Measurements from ENCODE around the gene EDAR.

The EDAR gene

DNA sequence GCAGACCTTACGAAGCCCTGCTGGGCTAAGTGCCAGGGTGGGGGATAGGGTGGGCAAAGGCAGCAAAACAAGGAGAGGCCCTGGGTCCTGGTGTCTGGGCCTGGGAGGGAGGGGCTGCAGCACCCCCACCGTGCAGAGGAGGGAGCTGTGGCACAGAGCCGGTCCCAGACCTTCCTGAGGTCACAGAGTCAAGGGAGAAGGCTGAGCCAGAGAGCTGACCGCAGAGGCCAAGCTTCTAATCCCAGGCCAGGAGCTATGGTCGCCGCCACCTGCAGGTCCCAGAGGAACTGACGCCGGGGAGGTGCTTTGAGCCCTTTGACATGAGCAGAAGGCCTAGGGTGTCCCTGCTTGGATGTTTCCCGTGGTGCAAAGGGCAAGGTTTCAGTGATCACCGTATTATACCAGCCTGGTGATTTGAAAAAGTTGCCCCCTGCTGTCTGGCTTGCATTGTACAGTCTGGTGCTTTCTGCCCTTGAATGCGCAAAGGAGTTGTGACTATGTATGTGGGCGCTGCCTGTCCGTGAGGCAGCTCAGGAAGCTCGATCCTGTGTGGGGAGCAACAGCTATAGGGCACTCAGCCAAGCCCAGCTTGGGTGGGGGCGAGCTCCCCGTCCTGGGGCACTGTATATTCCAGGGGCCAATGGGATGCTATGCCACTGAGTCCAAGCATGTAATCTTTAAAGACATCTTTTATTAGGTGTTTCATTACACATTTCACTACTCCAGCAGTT is 44.3 kb downstream of the EDAR start:
- H3K27ac Mint-ChIP-seq: no peak overlapping the region
- H3K4me1 Mint-ChIP-seq: no peaks in the 10 kb centered on the region
- no peak for ATAC-seq (replicated peaks)
- DNase-seq: no peak
- H3K36me3 Mint-ChIP-seq: peaks cover 0 to 8% of the 10 kb centered on the region in 2 donors
- peaks cover 20 to 23% of the 10 kb centered on the region in 2 donors for H3K9me3 Mint-ChIP-seq
- no peak overlapping the region for H3K4me3 Mint-ChIP-seq
- H3K27me3 Mint-ChIP-seq: peaks cover 3 to 4% of the 10 kb centered on the region in 2 donors

DNA sequence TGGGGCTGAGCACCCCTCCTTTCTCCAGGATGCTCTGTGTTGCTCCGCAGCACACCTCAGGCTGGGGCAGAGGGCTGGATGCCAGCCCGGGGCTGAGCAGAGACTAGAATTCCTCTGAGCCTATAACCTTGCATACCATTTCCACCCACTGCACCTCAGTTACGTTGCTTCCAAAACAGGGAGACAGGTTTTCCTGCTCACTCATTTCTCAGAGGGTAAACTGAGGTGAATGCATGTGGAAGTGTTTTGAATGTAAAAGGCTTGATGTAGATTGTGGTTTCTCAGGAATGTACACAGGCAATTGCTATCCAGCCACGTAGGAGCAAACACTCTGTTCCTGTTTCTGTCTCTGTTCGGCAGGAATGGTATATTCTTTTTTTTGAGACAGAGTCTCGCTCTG is 45.3 kb downstream of the EDAR start:
- Mint-ChIP-seq H3K27me3 (peaks cover 4 to 11% of the 10 kb centered on the region in 2 donors), H3K9me3 (peaks cover 20 to 23% of the 10 kb centered on the region in 2 donors), H3K36me3 (peaks cover 0 to 8% of the 10 kb centered on the region in 2 donors), H3K4me3 (no peak overlapping the region), H3K4me1 (peaks cover 2 to 7% of the 10 kb centered on the region in 2 donors), H3K27ac (no peak overlapping the region)
- DNase-seq: no peak
- ATAC-seq (replicated peaks): no peak

DNA sequence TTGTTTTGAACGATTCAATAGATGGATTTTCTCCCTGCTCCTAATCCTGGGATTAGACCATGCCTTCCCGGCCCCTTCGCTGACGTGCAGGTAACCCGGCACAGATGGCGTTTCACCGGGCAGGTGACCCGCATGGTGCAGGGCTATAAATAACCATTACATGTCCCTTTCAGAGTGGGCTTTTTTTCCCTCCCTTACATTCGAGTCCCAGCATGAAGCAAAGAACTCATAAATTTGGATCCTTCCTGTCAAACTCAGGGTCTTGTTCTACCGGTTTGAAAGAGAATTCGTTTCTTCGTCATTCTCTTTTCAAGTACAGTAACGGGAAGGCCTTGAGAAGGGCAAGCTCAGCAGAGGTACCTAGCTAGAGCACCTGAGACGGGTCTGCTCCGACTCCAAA is 46.1 kb downstream of the EDAR start:
- Mint-ChIP-seq H3K27me3 (peaks cover 0 to 11% of the 10 kb centered on the region in 2 donors), H3K4me1 (peaks cover 6 to 12% of the 10 kb centered on the region in 2 donors), H3K9me3 (peaks cover 13 to 16% of the 10 kb centered on the region in 2 donors), H3K36me3 (peaks cover 0 to 1% of the 10 kb centered on the region in 2 donors), H3K4me3 (no peak overlapping the region), H3K27ac (no peak overlapping the region)
- DNase-seq (no peak), ATAC-seq (replicated peaks) (no peak)

DNA sequence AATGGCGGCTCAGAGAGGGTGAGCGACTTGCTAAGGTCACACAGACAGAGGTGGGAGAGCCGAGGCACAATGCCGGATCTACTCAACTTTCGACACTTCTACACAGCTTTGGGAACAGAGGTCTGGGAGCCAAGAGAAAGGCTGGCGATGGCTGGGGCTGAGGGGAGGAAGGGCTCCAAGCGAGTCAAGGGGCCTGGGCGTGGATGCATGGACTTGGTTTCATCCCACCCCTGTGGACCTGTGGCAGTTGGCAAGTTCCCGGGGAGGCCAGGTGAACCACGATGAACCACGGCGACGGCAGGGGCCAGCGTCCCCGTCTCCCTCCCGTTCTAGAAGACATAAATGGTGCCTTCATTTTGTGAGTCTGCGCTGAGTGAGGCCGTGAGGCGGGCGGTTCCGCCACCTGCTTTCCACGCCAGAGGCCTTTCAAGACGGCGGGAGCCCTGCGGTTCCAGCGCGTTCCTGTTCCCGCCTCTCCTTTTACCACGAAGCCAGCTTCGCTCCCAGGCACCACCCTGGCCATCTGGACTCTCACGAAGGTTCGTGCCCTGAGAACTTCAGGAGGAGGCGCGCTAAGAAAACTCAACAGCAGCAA is 46.7 kb downstream of the EDAR start:
- ATAC-seq (replicated peaks) (no peak), DNase-seq (no peak)
- H3K9me3 Mint-ChIP-seq: peaks cover 14 to 15% of the 10 kb centered on the region in 2 donors
- no peak overlapping the region for H3K4me3 Mint-ChIP-seq
- H3K36me3 Mint-ChIP-seq: no peaks in the 10 kb centered on the region
- H3K27me3 Mint-ChIP-seq: peaks cover 0 to 11% of the 10 kb centered on the region in 2 donors
- peaks cover 10 to 17% of the 10 kb centered on the region in 2 donors for H3K4me1 Mint-ChIP-seq
- no peak overlapping the region for H3K27ac Mint-ChIP-seq

DNA sequence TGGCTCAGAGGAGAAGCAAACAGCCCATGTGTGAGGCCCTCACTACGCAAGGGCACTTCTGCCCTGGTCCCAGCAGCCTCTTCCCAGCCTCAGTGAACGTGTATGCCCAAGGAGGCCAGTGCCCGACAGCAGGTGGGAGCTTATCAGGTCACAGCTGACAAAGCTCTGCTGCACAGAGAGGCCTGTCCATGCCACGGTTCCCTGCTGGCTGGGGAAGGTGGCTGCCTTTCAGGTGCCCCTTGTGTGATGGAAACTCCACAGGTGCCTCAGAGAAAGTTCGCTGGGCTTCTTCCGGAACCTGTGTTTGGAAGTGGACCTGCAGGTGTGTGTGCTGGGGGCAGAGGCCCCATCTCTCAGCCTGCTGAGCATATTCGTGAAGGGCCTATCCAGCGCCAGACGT is 47.3 kb downstream of the EDAR start:
- no peak overlapping the region for H3K27ac Mint-ChIP-seq
- H3K36me3 Mint-ChIP-seq: no peaks in the 10 kb centered on the region
- peaks cover 10% of the 10 kb centered on the region in 2 donors for H3K9me3 Mint-ChIP-seq
- no peak for ATAC-seq (replicated peaks)
- H3K4me3 Mint-ChIP-seq: no peak overlapping the region
- peaks cover 0 to 11% of the 10 kb centered on the region in 2 donors for H3K27me3 Mint-ChIP-seq
- no peak for DNase-seq
- H3K4me1 Mint-ChIP-seq: peaks cover 13 to 20% of the 10 kb centered on the region in 2 donors

DNA sequence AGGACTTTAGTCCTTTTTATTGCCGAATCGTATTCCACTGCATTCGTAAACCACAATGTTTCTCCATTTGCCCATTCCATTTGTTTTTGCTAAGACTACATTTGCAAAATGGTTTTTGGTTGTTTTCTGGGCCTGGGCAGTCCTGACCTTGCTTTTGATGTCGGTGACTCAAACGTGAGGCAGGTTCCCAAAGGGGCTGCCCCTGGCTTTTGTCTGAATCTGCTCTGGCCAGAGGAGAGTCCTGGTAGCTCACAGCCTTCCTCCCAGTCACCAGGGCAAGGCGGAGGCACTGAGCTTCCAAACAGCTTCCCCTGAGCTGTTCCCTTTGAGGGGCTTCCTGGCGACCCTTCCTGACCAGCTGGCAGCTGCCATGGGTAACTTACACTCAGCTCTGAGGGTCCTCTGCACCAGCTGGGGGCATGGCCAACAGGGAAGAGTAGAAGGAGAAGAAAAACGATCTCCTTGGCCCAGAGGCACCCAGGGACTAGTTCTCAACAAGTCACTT is 47.8 kb downstream of the EDAR start:
- ATAC-seq (replicated peaks): no peak
- H3K27me3 Mint-ChIP-seq: peaks cover 0 to 11% of the 10 kb centered on the region in 2 donors
- no peak overlapping the region for H3K4me3 Mint-ChIP-seq
- H3K36me3 Mint-ChIP-seq: no peaks in the 10 kb centered on the region
- peaks cover 15 to 25% of the 10 kb centered on the region in 2 donors for H3K4me1 Mint-ChIP-seq
- no peak for DNase-seq
- H3K9me3 Mint-ChIP-seq: peaks cover 4% of the 10 kb centered on the region in 2 donors
- H3K27ac Mint-ChIP-seq: no peak overlapping the region

DNA sequence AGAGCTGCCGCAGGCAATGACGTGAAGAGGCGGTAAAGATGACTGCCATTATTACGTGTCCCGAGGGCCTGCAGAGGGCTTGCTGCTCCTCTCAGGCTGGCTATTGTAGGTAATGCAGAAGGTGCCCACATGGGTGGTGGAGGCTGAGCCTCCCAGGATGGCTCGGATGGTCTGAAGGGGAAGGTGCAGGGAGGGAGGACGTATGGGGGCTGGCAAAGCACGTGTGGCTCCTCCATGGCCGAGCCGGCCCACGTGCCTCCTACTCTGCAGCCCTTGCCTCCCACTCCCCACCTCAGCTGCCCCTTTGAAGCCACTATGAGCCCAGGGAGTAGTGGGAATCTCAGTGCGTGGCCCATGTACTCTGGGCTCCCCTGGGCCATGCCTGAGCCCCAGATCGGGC is 48.9 kb downstream of the EDAR start:
- Mint-ChIP-seq H3K27me3 (peaks cover 0 to 11% of the 10 kb centered on the region in 2 donors), H3K36me3 (no peaks in the 10 kb centered on the region), H3K27ac (no peak overlapping the region), H3K4me1 (peaks cover 15 to 26% of the 10 kb centered on the region in 2 donors), H3K4me3 (no peak overlapping the region), H3K9me3 (peaks cover 0 to 1% of the 10 kb centered on the region in 2 donors)
- no peak for ATAC-seq (replicated peaks)
- no peak for DNase-seq

DNA sequence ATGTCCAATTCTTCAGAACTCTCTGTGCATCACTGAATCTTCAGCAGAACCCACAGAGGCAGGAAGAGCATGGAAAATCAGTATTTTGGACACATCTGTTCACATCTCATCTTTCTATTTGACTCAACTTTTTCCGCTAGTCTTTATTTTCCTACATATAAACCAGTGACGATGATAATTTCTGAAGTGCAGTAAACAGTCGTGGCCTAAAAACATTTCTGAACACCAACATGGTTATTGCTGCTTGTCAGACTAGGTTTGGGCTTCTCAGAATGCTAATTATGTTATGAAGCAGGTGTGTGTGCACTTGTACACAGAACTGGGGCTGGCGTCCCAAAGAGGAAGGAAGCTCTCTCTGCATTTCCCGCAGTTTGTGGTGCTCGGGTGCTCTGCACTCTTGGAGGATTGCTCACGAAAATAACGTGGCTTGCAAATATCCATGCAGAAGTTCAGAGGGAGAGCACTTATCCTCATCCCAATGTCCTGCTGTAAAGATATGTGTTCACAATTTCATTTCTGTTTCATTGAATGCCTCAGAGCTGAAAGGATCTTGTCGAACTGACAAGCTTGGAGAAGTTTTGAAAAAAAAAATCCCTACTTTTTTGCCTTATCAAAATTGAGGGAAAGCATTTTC is 50.8 kb downstream of the EDAR start:
- Mint-ChIP-seq H3K4me3 (no peak overlapping the region), H3K4me1 (peaks cover 17 to 37% of the 10 kb centered on the region in 2 donors), H3K9me3 (peaks cover 0 to 1% of the 10 kb centered on the region in 2 donors), H3K36me3 (no peaks in the 10 kb centered on the region), H3K27me3 (peaks cover 0 to 14% of the 10 kb centered on the region in 2 donors), H3K27ac (peak overlapping the region; percentile 43)
- ATAC-seq (replicated peaks) (peak; percentile 88 to 89), DNase-seq (peak; percentile 35)

DNA sequence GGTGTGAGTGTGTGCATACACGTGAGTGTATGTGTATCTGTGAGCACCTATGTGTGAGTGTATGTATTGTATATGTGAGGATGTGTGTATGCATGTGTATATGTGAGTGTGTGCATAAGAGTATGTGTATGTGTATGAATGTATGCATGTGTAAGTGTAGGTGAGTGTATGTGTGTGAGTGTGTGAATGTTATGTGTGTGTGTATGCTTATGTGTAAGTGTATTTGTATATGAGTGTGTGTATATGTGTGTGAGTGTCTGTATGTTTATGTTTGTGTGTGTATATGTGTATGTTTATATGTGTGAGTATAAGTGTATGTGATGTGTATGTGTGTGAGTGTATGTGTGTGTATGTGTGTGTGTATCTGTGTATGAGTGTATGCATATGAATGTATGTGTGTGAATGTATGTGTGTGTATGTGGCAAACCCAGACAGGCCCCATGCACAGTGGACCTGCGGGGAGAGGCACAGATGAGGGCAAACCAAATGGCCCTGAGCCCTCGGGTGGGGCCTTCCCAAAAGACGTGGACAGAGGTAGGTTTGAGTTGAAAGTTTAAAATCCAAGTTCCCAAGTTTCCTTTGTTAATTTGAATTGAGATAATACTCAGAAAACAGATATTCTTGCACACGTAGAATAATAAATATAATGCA is 51.5 kb downstream of the EDAR start:
- ATAC-seq (replicated peaks) (peak; percentile 66 to 67), DNase-seq (no peak)
- Mint-ChIP-seq H3K4me1 (peaks cover 17 to 40% of the 10 kb centered on the region in 2 donors), H3K36me3 (no peaks in the 10 kb centered on the region), H3K4me3 (no peak overlapping the region), H3K27ac (peak overlapping the region; percentile 1), H3K27me3 (peaks cover 0 to 18% of the 10 kb centered on the region in 2 donors), H3K9me3 (peaks cover 0 to 1% of the 10 kb centered on the region in 2 donors)

DNA sequence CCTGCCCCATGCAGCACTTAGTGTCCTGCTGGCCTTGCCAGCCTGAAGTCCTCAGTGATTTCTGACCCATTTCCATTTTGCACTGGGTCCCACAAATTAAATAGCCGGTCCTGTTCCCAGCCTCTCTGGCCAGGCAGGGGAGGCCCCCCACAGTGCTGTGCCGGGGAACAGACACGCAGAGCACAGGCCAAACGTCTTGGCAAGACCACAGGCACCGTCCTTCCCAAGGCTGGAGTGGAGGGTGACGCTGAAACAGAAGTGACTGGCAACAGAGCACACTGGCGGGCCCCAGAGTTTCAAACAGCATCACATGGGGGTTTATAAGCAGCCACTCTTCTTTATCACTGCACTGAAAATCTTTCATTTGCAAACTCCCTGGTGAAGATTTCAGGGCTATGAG is 52.2 kb downstream of the EDAR start:
- peaks cover 17 to 40% of the 10 kb centered on the region in 2 donors for H3K4me1 Mint-ChIP-seq
- DNase-seq: no peak
- peaks cover 0 to 18% of the 10 kb centered on the region in 2 donors for H3K27me3 Mint-ChIP-seq
- ATAC-seq (replicated peaks): no peak
- H3K36me3 Mint-ChIP-seq: no peaks in the 10 kb centered on the region
- peaks cover 0 to 1% of the 10 kb centered on the region in 2 donors for H3K9me3 Mint-ChIP-seq
- no peak overlapping the region for H3K4me3 Mint-ChIP-seq
- H3K27ac Mint-ChIP-seq: peak overlapping the region; percentile 75

DNA sequence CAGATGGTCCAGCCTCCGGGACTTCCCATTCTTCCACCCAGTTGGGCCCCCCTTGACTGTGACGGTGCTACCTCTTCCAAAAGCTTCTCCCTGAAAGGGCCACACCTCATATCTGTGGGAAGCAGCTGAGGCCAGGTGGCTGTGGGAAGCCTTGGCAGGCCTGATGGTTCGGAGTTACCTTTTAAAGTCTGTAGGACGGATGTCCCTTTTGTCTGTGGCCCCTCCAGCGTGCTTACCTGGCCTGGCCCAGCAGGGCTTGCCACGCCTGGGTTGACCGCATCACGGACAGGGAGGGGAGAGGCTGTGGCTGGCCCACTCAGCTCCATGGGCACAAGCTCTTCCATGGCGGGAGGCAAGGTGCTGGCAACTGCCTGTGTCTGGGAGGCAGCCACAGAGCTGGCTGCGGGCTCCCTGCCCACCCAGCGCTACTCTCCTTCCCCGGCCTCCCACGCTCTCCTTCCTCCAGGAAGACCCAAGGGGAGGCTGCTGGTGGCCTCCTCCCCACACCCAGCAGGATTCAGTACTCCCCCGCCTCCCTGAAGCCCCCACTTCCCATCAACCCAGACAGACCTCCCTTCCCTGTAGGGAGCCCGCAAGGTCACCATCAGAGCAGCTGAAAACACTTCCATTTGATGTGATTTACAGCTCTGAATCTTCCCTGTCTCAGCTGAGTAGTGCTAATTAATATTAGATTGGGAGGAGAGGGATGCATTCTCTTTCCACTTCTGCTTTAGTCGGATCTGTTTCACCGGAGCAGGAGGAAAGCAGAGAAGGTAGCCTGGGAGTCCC is 52.8 kb downstream of the EDAR start:
- no peak overlapping the region for H3K4me3 Mint-ChIP-seq
- H3K4me1 Mint-ChIP-seq: peaks cover 17 to 45% of the 10 kb centered on the region in 2 donors
- H3K27ac Mint-ChIP-seq: peak overlapping the region; percentile 75

DNA sequence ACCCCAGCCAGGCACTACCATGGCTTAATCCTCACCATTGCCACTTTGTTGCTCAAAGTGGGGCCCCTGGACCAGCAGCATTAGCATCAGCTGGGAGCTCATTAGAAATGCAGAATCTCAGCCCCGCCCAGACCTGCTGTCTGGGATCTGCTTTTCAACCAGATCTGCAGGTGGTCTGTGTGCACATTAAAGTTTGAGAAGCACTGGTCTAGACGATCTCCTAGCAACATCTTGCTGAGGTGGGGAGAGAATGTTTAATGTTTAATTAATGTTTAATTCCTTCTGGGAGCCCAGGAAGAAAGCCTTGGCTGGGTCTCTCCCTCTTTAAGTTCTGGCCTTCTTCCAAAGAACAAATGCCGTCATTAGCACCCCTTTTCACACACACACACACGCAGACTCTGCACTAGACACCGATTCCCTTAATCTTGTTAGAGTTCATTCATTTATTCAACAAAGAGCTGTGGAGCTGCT is 53.7 kb downstream of the EDAR start:
- H3K4me1 Mint-ChIP-seq: peaks cover 17 to 45% of the 10 kb centered on the region in 2 donors
- H3K27ac Mint-ChIP-seq: peak overlapping the region; percentile 4
- no peak overlapping the region for H3K4me3 Mint-ChIP-seq

More for the DNA sequence above, 52.8 kb downstream of the EDAR start:
- no peak for DNase-seq
- ATAC-seq (replicated peaks): no peak
- H3K27me3 Mint-ChIP-seq: peaks cover 0 to 18% of the 10 kb centered on the region in 2 donors
- peaks cover 0 to 1% of the 10 kb centered on the region in 2 donors for H3K9me3 Mint-ChIP-seq
- H3K36me3 Mint-ChIP-seq: no peaks in the 10 kb centered on the region

DNA sequence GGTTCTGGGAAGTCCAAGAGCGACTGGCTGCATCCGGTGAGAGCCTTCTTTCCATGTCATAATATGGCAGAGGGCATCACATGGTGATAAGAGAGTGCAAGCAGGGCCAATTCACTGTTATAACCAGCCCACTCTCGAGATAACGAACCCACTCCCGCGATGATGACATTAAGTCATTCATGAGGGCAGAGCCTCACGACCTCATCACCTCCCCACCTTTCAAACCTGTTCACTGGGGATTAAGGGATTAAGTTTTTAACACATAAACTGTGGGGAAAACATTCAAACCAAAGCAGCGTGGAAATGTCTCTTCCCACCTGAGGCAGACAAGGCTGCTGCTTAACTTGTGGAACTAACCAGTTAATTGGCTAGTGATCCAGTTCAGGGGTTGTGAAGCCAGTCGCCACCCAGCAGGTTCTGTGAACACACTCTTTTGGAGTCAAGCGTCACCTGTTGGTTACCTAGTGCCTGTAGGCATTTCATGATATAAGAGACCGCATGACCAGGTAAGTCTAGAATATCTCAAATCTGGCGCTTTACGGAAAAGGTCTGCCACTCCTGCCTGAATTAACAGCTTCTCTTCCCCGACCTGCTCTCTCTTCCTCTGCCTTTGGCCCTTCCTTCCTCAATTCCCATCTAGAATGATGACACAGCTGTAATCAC is 54.3 kb downstream of the EDAR start:
- DNase-seq: no peak
- Mint-ChIP-seq H3K36me3 (no peaks in the 10 kb centered on the region), H3K4me1 (peaks cover 17 to 45% of the 10 kb centered on the region in 2 donors), H3K9me3 (peaks cover 0 to 1% of the 10 kb centered on the region in 2 donors), H3K4me3 (no peak overlapping the region), H3K27ac (no peak overlapping the region), H3K27me3 (peaks cover 0 to 14% of the 10 kb centered on the region in 2 donors)
- no peak for ATAC-seq (replicated peaks)

More for the DNA sequence above, 53.7 kb downstream of the EDAR start:
- H3K36me3 Mint-ChIP-seq: no peaks in the 10 kb centered on the region
- ATAC-seq (replicated peaks) (no peak), DNase-seq (no peak)
- peaks cover 0 to 1% of the 10 kb centered on the region in 2 donors for H3K9me3 Mint-ChIP-seq
- peaks cover 0 to 18% of the 10 kb centered on the region in 2 donors for H3K27me3 Mint-ChIP-seq

Measured in stimulated activated naive B cell treated with anti-CD40 and anti-IgM and Interleukin-4, amounts not matched to agents 10 μg/mL and 1 μg/mL and 100 μg/mL, for 72 hours (primary cell).